CD14-positive monocyte (primary cell): Measurements from ENCODE around the gene SLC38A10. TPM values are rescaled to one million over a fixed set of nuclear protein-coding genes. Genes with fewer than 3 reads are reported as not detected.

ENCODE experiments used
- DNase-seq, 3 donors: peaks; one replicate each; pipeline ENCODE4 v3.0.0-alpha.2; 2011 to 2022
- H2AFZ ChIP-seq: 2 replicates; pipeline ENCODE4 v1.6.0; 2012; ENCODE audit warnings: mild to moderate bottlenecking, low read depth, low read length, inconsistent platforms; ENCODE audit not compliant: insufficient read depth, poor library complexity, severe bottlenecking
- H3K27ac ChIP-seq, 2 donors: 1 replicate in 1 of 2; 2 replicates in 1 of 2; pipeline ENCODE4 v1.5.1; 2012 to 2013; ENCODE audit warnings: low read length in 2 of 2, control low read depth in 1 of 2, inconsistent platforms in 1 of 2, low read depth in 1 of 2, mild to moderate bottlenecking in 1 of 2
- H3K27me3 ChIP-seq, 2 donors: one replicate each; pipeline versions ENCODE4 v1.6.0 to v1.6.1; 2011 to 2013; ENCODE audit warnings: low read length in 2 of 2; ENCODE audit not compliant: control insufficient read depth in 2 of 2, insufficient read depth in 2 of 2
- H3K36me3 ChIP-seq, 2 donors: replicated peaks in 1 of 2; 1 replicate in 1 of 2; 2 replicates in 1 of 2; pipeline versions ENCODE4 v1.5.1 to v1.6.1; 2012 to 2013; ENCODE audit warnings: low read length in 2 of 2, control low read depth in 1 of 2, inconsistent platforms in 1 of 2, mild to moderate bottlenecking in 1 of 2; ENCODE audit not compliant: insufficient read depth in 2 of 2, control insufficient read depth in 1 of 2
- H3K4me1 ChIP-seq, 2 donors: 1 replicate in 1 of 2; 2 replicates in 1 of 2; pipeline versions ENCODE4 v1.5.1 to v1.6.1; 2012 to 2013; ENCODE audit warnings: low read length in 2 of 2, control low read depth in 1 of 2, inconsistent platforms in 1 of 2, mild to moderate bottlenecking in 1 of 2, moderate library complexity in 1 of 2; ENCODE audit not compliant: insufficient read depth in 2 of 2, control insufficient read depth in 1 of 2
- H3K4me2 ChIP-seq: replicated peaks from 2 replicates; pipeline ENCODE3; 2012; ENCODE audit warnings: low read length, moderate library complexity, mild to moderate bottlenecking; ENCODE audit not compliant: poor library complexity, severe bottlenecking; ENCODE audit errors: extremely low read depth
- H3K4me3 ChIP-seq, 3 experiments: fragments of 200-600 bp in 1 of 3; sonication (generic) in 1 of 3; replicated peaks in 1 of 3; 1 replicate in 2 of 3; 2 replicates in 1 of 3; pipeline ENCODE4 v1.5.1; 2011 to 2013; ENCODE audit warnings: low read length in 3 of 3, mild to moderate bottlenecking in 3 of 3, control low read depth in 2 of 3, low read depth in 2 of 3, inconsistent platforms in 1 of 3, moderate library complexity in 1 of 3
- H3K79me2 ChIP-seq: 2 replicates; pipeline ENCODE4 v1.6.0; 2012; ENCODE audit warnings: mild to moderate bottlenecking, control low read depth, inconsistent platforms, low read length, moderate library complexity; ENCODE audit not compliant: insufficient read depth
- H3K9ac ChIP-seq: 2 replicates; pipeline ENCODE4 v1.6.0; 2017; ENCODE audit warnings: low read length, mild to moderate bottlenecking; ENCODE audit not compliant: insufficient read depth, poor library complexity, severe bottlenecking
- H3K9me3 ChIP-seq, 2 donors: replicated peaks in 1 of 2; 1 replicate in 1 of 2; 2 replicates in 1 of 2; pipeline versions ENCODE4 v1.5.1 to v1.6.1; 2012 to 2013; ENCODE audit warnings: low read length in 2 of 2, control low read depth in 1 of 2; ENCODE audit not compliant: control insufficient read depth in 1 of 2, insufficient read depth in 1 of 2
- H4K20me1 ChIP-seq: 2 replicates; pipeline ENCODE4 v1.6.0; 2012; ENCODE audit warnings: mild to moderate bottlenecking, low read length, control low read depth, moderate library complexity; ENCODE audit not compliant: insufficient read depth
- H3K27ac Mint-ChIP-seq, 7 donors: one replicate each; pipeline ENCODE4 v1.8.0; 2020; ENCODE audit warnings: mild to moderate bottlenecking in 7 of 7, mixed read lengths in 7 of 7, moderate library complexity in 6 of 7, inconsistent platforms in 2 of 7
- H3K27me3 Mint-ChIP-seq, 3 donors: one replicate each; pipeline ENCODE4 v1.8.0; 2021 to 2022; ENCODE audit warnings: low read depth in 3 of 3, mild to moderate bottlenecking in 3 of 3, mixed read lengths in 3 of 3, moderate library complexity in 3 of 3, inconsistent platforms in 1 of 3
- H3K36me3 Mint-ChIP-seq, 2 donors: one replicate each; pipeline ENCODE4 v1.8.0; 2020; ENCODE audit warnings: mixed read lengths in 2 of 2, inconsistent platforms in 1 of 2, mild to moderate bottlenecking in 1 of 2
- H3K4me1 Mint-ChIP-seq: one replicate; pipeline ENCODE4 v1.8.0; 2020; ENCODE audit warnings: mild to moderate bottlenecking, mixed read lengths
- H3K4me3 Mint-ChIP-seq, 2 donors: one replicate each; pipeline ENCODE4 v1.8.0; 2020; ENCODE audit warnings: mild to moderate bottlenecking in 2 of 2, mixed read lengths in 2 of 2, moderate library complexity in 1 of 2
- H3K9me3 Mint-ChIP-seq, 7 donors: one replicate each; pipeline ENCODE4 v1.8.0; 2020 to 2022; ENCODE audit warnings: mixed read lengths in 7 of 7, mild to moderate bottlenecking in 6 of 7, moderate library complexity in 6 of 7, inconsistent platforms in 2 of 7
- WGBS: methylation state at CpG from one replicate; pipeline ENCODE4 v1.1.5; 2013; ENCODE audit warnings: missing lambda C conversion rate; ENCODE audit not compliant: insufficient coverage; 5-methylcytosine and 5-hydroxymethylcytosine counted together
- intact Hi-C, 2 donors: fragments of 100-400 bp; cut with micrococcal nuclease; formaldehyde crosslinking; loops; one replicate each; pipeline versions ENCODE4 v1.15.0 to v1.15.1; 2023
- polyA plus RNA-seq, 3 donors: library from polyadenylated mRNA; depleted of rRNA in 1 of 3; unstranded in 2 of 3; stranded (reverse) in 1 of 3; fragments of 300-500 nt in 2 of 3; fragments of >200 nt in 1 of 3; fragmentation: Illumina TruSeq in 2 of 3; gene quantifications; 1 replicate in 2 of 3; 2 replicates in 1 of 3; pipeline ENCODE4 v1.2.3, GENCODE V29; 2012 to 2021
- TF ChIP-seq, protein P1 (sequence below): fragments of 200-600 bp; IDR thresholded peaks from one replicate; pipeline ENCODE4 v1.8.0; 2022; ENCODE audit warnings: antibody characterized with exemption, mild to moderate bottlenecking

Gene SLC38A10
- polyA plus RNA-seq, 3 donors, result 50.8 to 76.1 (median 68.4) TPM

GRCh38 chr17:81246679-81247338 is 48.3 kb downstream of the SLC38A10 start:
- Mint-ChIP-seq H3K9me3 (peaks cover 0 to 5% (median 0%) of the 10 kb centered on the region in 7 donors), H3K36me3 (peaks cover 39 to 63% of the 10 kb centered on the region in 2 donors), H3K4me3 (no peak overlapping the region), H3K27me3 (no peaks in the 10 kb centered on the region), H3K27ac (no peak overlapping the region), H3K4me1 (peaks cover 4% of the 10 kb centered on the region)
- H3K36me3 ChIP-seq, result peaks cover 45 to 67% of the 10 kb centered on the region in 2 donors
- H3K27ac ChIP-seq, result no peak overlapping the region
- H3K4me1 ChIP-seq, result no peaks in the 10 kb centered on the region
- H3K4me3 ChIP-seq, result no peak overlapping the region
- no peak overlapping the region for H3K4me2 ChIP-seq
- no peaks in the 10 kb centered on the region for H3K27me3 ChIP-seq
- no peaks in the 10 kb centered on the region for H3K79me2 ChIP-seq
- H2AFZ ChIP-seq, result no peak overlapping the region
- TF ChIP-seq, protein P1, sequence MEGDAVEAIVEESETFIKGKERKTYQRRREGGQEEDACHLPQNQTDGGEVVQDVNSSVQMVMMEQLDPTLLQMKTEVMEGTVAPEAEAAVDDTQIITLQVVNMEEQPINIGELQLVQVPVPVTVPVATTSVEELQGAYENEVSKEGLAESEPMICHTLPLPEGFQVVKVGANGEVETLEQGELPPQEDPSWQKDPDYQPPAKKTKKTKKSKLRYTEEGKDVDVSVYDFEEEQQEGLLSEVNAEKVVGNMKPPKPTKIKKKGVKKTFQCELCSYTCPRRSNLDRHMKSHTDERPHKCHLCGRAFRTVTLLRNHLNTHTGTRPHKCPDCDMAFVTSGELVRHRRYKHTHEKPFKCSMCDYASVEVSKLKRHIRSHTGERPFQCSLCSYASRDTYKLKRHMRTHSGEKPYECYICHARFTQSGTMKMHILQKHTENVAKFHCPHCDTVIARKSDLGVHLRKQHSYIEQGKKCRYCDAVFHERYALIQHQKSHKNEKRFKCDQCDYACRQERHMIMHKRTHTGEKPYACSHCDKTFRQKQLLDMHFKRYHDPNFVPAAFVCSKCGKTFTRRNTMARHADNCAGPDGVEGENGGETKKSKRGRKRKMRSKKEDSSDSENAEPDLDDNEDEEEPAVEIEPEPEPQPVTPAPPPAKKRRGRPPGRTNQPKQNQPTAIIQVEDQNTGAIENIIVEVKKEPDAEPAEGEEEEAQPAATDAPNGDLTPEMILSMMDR, result no peak
- no peaks in the 10 kb centered on the region for H3K9me3 ChIP-seq
- WGBS, result 95% methylated on average over 28 of the region's 28 CpGs
- no peak overlapping the region for H3K9ac ChIP-seq
- H4K20me1 ChIP-seq, result peaks cover 68% of the 10 kb centered on the region
- intact Hi-C loops, result no loop called here
- DNase-seq, result no peak

DNA sequence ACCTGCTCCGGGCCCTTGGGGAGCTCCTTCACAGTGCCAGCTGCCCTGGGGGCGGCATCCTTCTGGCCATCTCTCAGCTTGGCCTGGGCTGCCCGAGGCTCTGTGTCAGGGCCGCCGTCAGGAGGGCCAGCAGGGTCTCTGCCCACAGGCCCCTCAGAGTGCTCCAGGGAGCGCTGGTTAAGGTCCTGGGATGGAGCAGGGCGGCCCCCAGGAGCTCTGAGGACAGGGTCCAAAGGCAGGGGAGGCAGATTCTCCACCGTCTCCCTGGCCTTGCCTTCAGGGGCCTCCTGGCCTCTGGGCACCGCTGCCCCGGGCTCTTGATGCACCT is 48.8 kb downstream of the SLC38A10 start:
- Histone ChIP-seq H3K36me3 (peaks cover 40 to 62% of the 10 kb centered on the region in 2 donors), H3K9me3 (no peaks in the 10 kb centered on the region), H3K27me3 (no peaks in the 10 kb centered on the region), H2AFZ (no peak overlapping the region), H3K4me2 (no peak overlapping the region), H4K20me1 (peaks cover 65% of the 10 kb centered on the region), H3K79me2 (no peaks in the 10 kb centered on the region), H3K27ac (no peak overlapping the region), H3K9ac (no peak overlapping the region), H3K4me3 (no peak overlapping the region), H3K4me1 (no peaks in the 10 kb centered on the region)
- H3K36me3 Mint-ChIP-seq, result peaks cover 35 to 58% of the 10 kb centered on the region in 2 donors
- DNase-seq, result no peak
- no peaks in the 10 kb centered on the region for H3K27me3 Mint-ChIP-seq
- H3K4me3 Mint-ChIP-seq, result no peak overlapping the region
- H3K27ac Mint-ChIP-seq, result no peak overlapping the region
- WGBS, result 96% methylated on average over 10 of the region's 10 CpGs
- H3K9me3 Mint-ChIP-seq, result peaks cover 0 to 5% (median 0%) of the 10 kb centered on the region in 7 donors
- peaks cover 7% of the 10 kb centered on the region for H3K4me1 Mint-ChIP-seq
- TF ChIP-seq, protein P1, result no peak
- intact Hi-C loops, result no loop called here
